Measurements from ENCODE around the gene SLC6A5.

GRCh38 chr11:20631519-20632168 is 32.2 kb downstream of the SLC6A5 start:
- no peak for TF ChIP-seq POLR2A (IDR thresholded peaks at IDR 0.05; ENCODE audit: low read depth, low read length)
- no peak for TF ChIP-seq CTCF (IDR thresholded peaks at IDR 0.05; ENCODE audit: extremely low read depth in 1 of 2, insufficient read depth in 1 of 2, low read depth in 1 of 2, low read length in 2 of 2)
- no peak for TF ChIP-seq FOS (IDR thresholded peaks at IDR 0.05; ENCODE audit: borderline replicate concordance, insufficient read depth, low read length)

All from endothelial cell of umbilical vein (primary cell).